B cell (primary cell): ENCODE data around the gene ADARB2. TPM values are rescaled to one million over a fixed set of nuclear protein-coding genes. Genes with fewer than 3 reads are reported as not detected.

Source experiments
- ATAC-seq: fragments of 200-7000 bp; cut with Tn5 transposase; one replicate; pipeline ENCODE4 v1.10.0; 2021; ENCODE audit warnings: low read depth, mild to moderate bottlenecking, moderate number of reproducible peaks, moderate library complexity
- CTCF ChIA-PET: fragments of 350-600 bp; sonication (Branson Sonifier 250); formaldehyde crosslinking; loops from one replicate; lab custom pipeline; 2021; ENCODE audit warnings: antibody characterized with exemption, inconsistent platforms; lab: Charles Lee
- POLR2A ChIA-PET: fragments of 350-600 bp; sonication (Branson Sonifier 250); formaldehyde crosslinking; loops from one replicate; lab custom pipeline; 2021; ENCODE audit warnings: antibody characterized with exemption; lab: Charles Lee
- DNase-seq: peaks from one replicate; pipeline ENCODE4 v3.0.0; 2013
- H2AFZ ChIP-seq: 2 replicates; pipeline ENCODE4 v1.6.1; 2012; ENCODE audit warnings: mild to moderate bottlenecking, low read depth, low read length; ENCODE audit not compliant: insufficient read depth, poor library complexity, severe bottlenecking
- H3K27ac ChIP-seq, 2 donors: 1 replicate in 1 of 2; 2 replicates in 1 of 2; pipeline ENCODE4 v1.5.1; 2012 to 2013; ENCODE audit warnings: low read length in 2 of 2, mild to moderate bottlenecking in 2 of 2, moderate library complexity in 1 of 2
- H3K27me3 ChIP-seq, 4 experiments: fragments of 200-600 bp in 1 of 4; sonication (generic) in 1 of 4; replicated peaks in 1 of 4; 1 replicate in 2 of 4; 2 replicates in 2 of 4; pipeline versions ENCODE4 v1.6.1 to v1.7.0; 2013 to 2016; ENCODE audit warnings: low read length in 3 of 4, mild to moderate bottlenecking in 2 of 4, mixed read lengths in 1 of 4, moderate library complexity in 1 of 4; ENCODE audit not compliant: insufficient read depth in 4 of 4, control insufficient read depth in 3 of 4; ENCODE audit errors: control extremely low read depth in 1 of 4
- H3K36me3 ChIP-seq, 2 experiments: replicated peaks in 1 of 2; 1 replicate in 1 of 2; 2 replicates in 1 of 2; pipeline versions ENCODE4 v1.6.1 to v1.7.1; 2013; ENCODE audit warnings: low read length in 1 of 2; ENCODE audit not compliant: insufficient read depth in 2 of 2, control insufficient read depth in 1 of 2; ENCODE audit errors: control extremely low read depth in 1 of 2, extremely low read depth in 1 of 2
- H3K4me1 ChIP-seq, 2 donors: fragments of 200-600 bp in 1 of 2; sonication (generic) in 1 of 2; 1 replicate in 1 of 2; 2 replicates in 1 of 2; pipeline versions ENCODE4 v1.5.1 to v1.6.1; 2013 to 2017; ENCODE audit warnings: low read length in 2 of 2; ENCODE audit not compliant: control insufficient read depth in 2 of 2, insufficient read depth in 2 of 2
- H3K4me2 ChIP-seq: replicated peaks from 2 replicates; pipeline ENCODE3; 2012; ENCODE audit warnings: mild to moderate bottlenecking, low read depth, low read length; ENCODE audit not compliant: poor library complexity, severe bottlenecking
- H3K4me3 ChIP-seq, 5 experiments: fragments of 200-600 bp in 1 of 5; sonication (generic) in 1 of 5; 1 replicate in 3 of 5; 2 replicates in 2 of 5; pipeline versions ENCODE4 v1.5.1 to v1.7.0; 2011 to 2016; ENCODE audit warnings: low read length in 4 of 5, mild to moderate bottlenecking in 4 of 5, low read depth in 2 of 5, control low read depth in 1 of 5, moderate library complexity in 1 of 5; ENCODE audit not compliant: insufficient read depth in 1 of 5; ENCODE audit errors: control extremely low read depth in 1 of 5, extremely low read depth in 1 of 5
- H3K79me2 ChIP-seq: fragments of 200-600 bp; sonication (generic); one replicate; pipeline ENCODE4 v1.6.0; 2016; ENCODE audit warnings: low read length; ENCODE audit not compliant: control insufficient read depth, insufficient read depth
- H3K9ac ChIP-seq: fragments of 200-600 bp; sonication (generic); 2 replicates; pipeline ENCODE4 v1.6.1; 2017; ENCODE audit warnings: mild to moderate bottlenecking, low read length, moderate library complexity
- H3K9me3 ChIP-seq, 3 donors: one replicate each; pipeline versions ENCODE4 v1.6.1 to v1.7.1; 2013; ENCODE audit warnings: low read length in 2 of 3; ENCODE audit not compliant: control insufficient read depth in 2 of 3, insufficient read depth in 1 of 3; ENCODE audit errors: control extremely low read depth in 1 of 3
- H4K20me1 ChIP-seq: 2 replicates; pipeline ENCODE4 v1.6.0; 2012; ENCODE audit warnings: mild to moderate bottlenecking, low read length; ENCODE audit not compliant: insufficient read depth, control insufficient read depth, poor library complexity, severe bottlenecking
- H3K27ac Mint-ChIP-seq: one replicate; pipeline ENCODE4 v1.8.0; 2021; ENCODE audit warnings: mixed read lengths
- H3K27me3 Mint-ChIP-seq: one replicate; pipeline ENCODE4 v1.8.0; 2021; ENCODE audit warnings: mixed read lengths
- H3K4me1 Mint-ChIP-seq: one replicate; pipeline ENCODE4 v1.8.0; 2021; ENCODE audit warnings: mixed read lengths
- H3K4me3 Mint-ChIP-seq: one replicate; pipeline ENCODE4 v1.8.0; 2021; ENCODE audit warnings: mixed read lengths
- H3K9me3 Mint-ChIP-seq: one replicate; pipeline ENCODE4 v1.8.0; 2022; ENCODE audit warnings: mixed read lengths; ENCODE audit not compliant: insufficient read depth
- EZH2 ChIP-seq: IDR thresholded peaks from 2 replicates; pipeline ENCODE4 v1.6.1; 2012; ENCODE audit warnings: borderline replicate concordance, low read depth, mild to moderate bottlenecking, moderate library complexity, low read length; ENCODE audit not compliant: insufficient read depth, poor library complexity, severe bottlenecking
- WGBS: methylation state at CpG from one replicate; pipeline ENCODE4 v1.1.5; 2013; ENCODE audit warnings: missing lambda C conversion rate; ENCODE audit not compliant: insufficient coverage; 5-methylcytosine and 5-hydroxymethylcytosine counted together
- intact Hi-C: fragments of 100-400 bp; cut with micrococcal nuclease; formaldehyde crosslinking; loops from one replicate; pipeline ENCODE4 v1.10.0; 2022
- polyA plus RNA-seq: library from polyadenylated mRNA; depleted of rRNA; stranded (reverse); fragments of >200 nt; gene quantifications from 2 replicates; pipeline ENCODE4 v1.2.3, GENCODE V29; 2012
- total RNA-seq, 2 donors: library from RNA; stranded (reverse); fragments of 120-200 nt in 1 of 2; gene quantifications; 1 replicate in 1 of 2; 2 replicates in 1 of 2; pipeline versions ENCODE4 v1.2.3 to v1.2.4, GENCODE V29; 2013 to 2022
- TF ChIP-seq, protein P1 (sequence below): fragments of 200-600 bp; IDR thresholded peaks from one replicate; pipeline ENCODE4 v1.8.0; 2022; ENCODE audit warnings: antibody characterized with exemption, mild to moderate bottlenecking

The ADARB2 gene
- total and polyA plus RNA-seq, 2 donors (not counting 1 experiment from before 2014, with no cell fraction given) = 0.13 to 0.96 TPM

DNA sequence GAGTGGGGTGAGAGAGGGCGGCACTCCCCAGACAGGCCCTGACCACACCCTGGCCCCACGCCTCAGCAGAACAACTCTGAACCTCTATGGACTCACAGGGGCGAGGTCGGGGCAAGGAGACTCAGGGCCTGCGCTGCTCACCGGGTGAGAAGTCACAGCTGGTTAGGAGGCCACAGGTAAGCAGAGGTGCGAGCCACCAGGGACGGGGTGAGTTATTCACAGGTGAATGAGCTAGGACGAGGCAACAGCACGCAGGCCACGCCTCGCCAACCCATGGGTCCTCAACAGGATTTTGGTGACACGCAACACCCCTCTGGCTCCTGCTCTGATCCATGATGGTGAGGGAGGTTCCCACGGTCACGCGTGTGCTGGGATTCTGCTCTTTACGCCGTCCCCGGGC lies 202.5 kb downstream of the ADARB2 start:
- no peak for DNase-seq
- Histone ChIP-seq H3K9me3 (peaks cover 0 to 11% (median 0%) of the 10 kb centered on the region in 3 donors), H3K27ac (no peak overlapping the region), H3K4me1 (no peaks in the 10 kb centered on the region), H3K79me2 (no peaks in the 10 kb centered on the region), H2AFZ (no peak overlapping the region), H3K9ac (no peak overlapping the region), H4K20me1 (no peaks in the 10 kb centered on the region), H3K27me3 (no peaks in the 10 kb centered on the region), H3K4me3 (no peak overlapping the region), H3K4me2 (no peak overlapping the region), H3K36me3 (no peaks in the 10 kb centered on the region)
- TF ChIP-seq EZH2 = no peak
- TF ChIP-seq, protein P1, sequence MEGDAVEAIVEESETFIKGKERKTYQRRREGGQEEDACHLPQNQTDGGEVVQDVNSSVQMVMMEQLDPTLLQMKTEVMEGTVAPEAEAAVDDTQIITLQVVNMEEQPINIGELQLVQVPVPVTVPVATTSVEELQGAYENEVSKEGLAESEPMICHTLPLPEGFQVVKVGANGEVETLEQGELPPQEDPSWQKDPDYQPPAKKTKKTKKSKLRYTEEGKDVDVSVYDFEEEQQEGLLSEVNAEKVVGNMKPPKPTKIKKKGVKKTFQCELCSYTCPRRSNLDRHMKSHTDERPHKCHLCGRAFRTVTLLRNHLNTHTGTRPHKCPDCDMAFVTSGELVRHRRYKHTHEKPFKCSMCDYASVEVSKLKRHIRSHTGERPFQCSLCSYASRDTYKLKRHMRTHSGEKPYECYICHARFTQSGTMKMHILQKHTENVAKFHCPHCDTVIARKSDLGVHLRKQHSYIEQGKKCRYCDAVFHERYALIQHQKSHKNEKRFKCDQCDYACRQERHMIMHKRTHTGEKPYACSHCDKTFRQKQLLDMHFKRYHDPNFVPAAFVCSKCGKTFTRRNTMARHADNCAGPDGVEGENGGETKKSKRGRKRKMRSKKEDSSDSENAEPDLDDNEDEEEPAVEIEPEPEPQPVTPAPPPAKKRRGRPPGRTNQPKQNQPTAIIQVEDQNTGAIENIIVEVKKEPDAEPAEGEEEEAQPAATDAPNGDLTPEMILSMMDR = no peak
- intact Hi-C loops = no loop called here
- H3K27me3 Mint-ChIP-seq = peaks cover 15% of the 10 kb centered on the region
- WGBS = 95% methylated on average over 14 of the region's 19 CpGs
- no peak overlapping the region for H3K4me3 Mint-ChIP-seq
- H3K27ac Mint-ChIP-seq = no peak overlapping the region
- CTCF ChIA-PET = no interaction called here
- ATAC-seq = no peak
- POLR2A ChIA-PET = no interaction called here
- H3K4me1 Mint-ChIP-seq = no peaks in the 10 kb centered on the region
- no peaks in the 10 kb centered on the region for H3K9me3 Mint-ChIP-seq

DNA sequence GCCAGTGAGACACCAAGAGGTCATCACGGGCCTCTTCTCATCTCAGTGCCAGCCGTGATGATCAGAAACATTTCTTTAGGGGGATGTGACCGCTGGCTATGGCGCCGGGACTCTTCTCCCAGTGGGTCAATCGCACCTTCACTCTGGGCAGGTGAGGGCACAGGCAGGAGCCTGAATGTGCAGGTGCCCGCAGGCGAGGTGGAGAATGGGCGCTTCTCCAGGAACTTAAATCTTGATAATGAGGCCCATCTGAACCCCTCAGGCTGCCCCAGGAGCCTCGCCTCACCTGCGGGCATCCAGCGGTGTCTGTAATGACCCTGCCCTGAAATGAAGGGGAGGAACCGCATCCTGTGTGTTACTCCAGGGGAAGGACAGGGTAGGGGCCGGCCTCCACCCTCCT lies 204.7 kb downstream of the ADARB2 start:
- Histone ChIP-seq H3K4me3 (no peak overlapping the region), H3K4me1 (no peaks in the 10 kb centered on the region), H3K36me3 (no peaks in the 10 kb centered on the region), H3K9ac (no peak overlapping the region), H4K20me1 (no peaks in the 10 kb centered on the region), H3K27me3 (no peaks in the 10 kb centered on the region), H3K9me3 (peaks cover 0 to 11% (median 0%) of the 10 kb centered on the region in 3 donors), H3K79me2 (no peaks in the 10 kb centered on the region), H3K27ac (no peak overlapping the region), H3K4me2 (no peak overlapping the region), H2AFZ (no peak overlapping the region)
- ChIA-PET CTCF (no interaction called here), POLR2A (no interaction called here)
- Mint-ChIP-seq H3K27me3 (peaks cover 15% of the 10 kb centered on the region), H3K9me3 (no peaks in the 10 kb centered on the region), H3K4me3 (no peak overlapping the region), H3K27ac (no peak overlapping the region), H3K4me1 (no peaks in the 10 kb centered on the region)
- DNase-seq (no peak), ATAC-seq (no peak)
- WGBS = 96% methylated on average over 14 of the region's 14 CpGs
- intact Hi-C loops = no loop called here
- no peak for TF ChIP-seq EZH2
- TF ChIP-seq, protein P1 = no peak
